Measurements from ENCODE around the gene PARD3.

The PARD3 gene

DNA sequence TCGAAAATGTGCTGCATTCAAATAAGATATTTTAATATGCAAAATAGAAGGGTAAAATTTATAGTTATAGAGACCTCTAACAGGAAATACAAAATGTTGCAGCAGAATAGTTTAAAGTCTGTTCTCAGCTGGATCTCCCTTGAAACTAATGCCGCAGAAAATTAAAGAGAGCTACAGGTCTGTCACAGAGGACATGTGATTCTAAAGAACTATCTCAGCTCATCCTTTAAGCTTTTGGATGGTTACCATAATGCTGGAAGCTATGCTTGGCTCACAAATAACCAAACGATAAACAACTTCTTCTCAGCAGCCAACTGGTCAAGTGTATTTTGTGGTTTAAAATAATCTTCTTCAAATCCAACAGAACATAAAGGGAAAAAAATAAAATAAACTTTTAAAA lies 353.0 kb downstream of the PARD3 start:
- H3K9ac ChIP-seq: no peak overlapping the region
- H3K27me3 ChIP-seq (ENCODE audit: insufficient read depth, low read depth): no peaks in the 10 kb centered on the region
- H3K36me3 ChIP-seq (ENCODE audit: insufficient read depth): no peaks in the 10 kb centered on the region
- no peaks in the 10 kb centered on the region for H4K20me1 ChIP-seq (ENCODE audit: insufficient read depth)
- H3K79me2 ChIP-seq (ENCODE audit: insufficient read depth, low read depth): no peaks in the 10 kb centered on the region
- H3K4me3 ChIP-seq (IDR thresholded peaks at IDR 0.05; ENCODE audit: insufficient read depth, low read depth, low read length): no peak overlapping the region
- no peak overlapping the region for H2AFZ ChIP-seq (ENCODE audit: low read depth)
- no peak overlapping the region for H3K4me2 ChIP-seq
- H3K27ac ChIP-seq: no peak overlapping the region
- TF ChIP-seq, protein P1, sequence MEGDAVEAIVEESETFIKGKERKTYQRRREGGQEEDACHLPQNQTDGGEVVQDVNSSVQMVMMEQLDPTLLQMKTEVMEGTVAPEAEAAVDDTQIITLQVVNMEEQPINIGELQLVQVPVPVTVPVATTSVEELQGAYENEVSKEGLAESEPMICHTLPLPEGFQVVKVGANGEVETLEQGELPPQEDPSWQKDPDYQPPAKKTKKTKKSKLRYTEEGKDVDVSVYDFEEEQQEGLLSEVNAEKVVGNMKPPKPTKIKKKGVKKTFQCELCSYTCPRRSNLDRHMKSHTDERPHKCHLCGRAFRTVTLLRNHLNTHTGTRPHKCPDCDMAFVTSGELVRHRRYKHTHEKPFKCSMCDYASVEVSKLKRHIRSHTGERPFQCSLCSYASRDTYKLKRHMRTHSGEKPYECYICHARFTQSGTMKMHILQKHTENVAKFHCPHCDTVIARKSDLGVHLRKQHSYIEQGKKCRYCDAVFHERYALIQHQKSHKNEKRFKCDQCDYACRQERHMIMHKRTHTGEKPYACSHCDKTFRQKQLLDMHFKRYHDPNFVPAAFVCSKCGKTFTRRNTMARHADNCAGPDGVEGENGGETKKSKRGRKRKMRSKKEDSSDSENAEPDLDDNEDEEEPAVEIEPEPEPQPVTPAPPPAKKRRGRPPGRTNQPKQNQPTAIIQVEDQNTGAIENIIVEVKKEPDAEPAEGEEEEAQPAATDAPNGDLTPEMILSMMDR (conservative IDR thresholded peaks at IDR 0.05; ENCODE audit: low read depth, low read length): no peak
- no peaks in the 10 kb centered on the region for H3K4me1 ChIP-seq (ENCODE audit: low read depth, poor library complexity, severe bottlenecking)

DNA sequence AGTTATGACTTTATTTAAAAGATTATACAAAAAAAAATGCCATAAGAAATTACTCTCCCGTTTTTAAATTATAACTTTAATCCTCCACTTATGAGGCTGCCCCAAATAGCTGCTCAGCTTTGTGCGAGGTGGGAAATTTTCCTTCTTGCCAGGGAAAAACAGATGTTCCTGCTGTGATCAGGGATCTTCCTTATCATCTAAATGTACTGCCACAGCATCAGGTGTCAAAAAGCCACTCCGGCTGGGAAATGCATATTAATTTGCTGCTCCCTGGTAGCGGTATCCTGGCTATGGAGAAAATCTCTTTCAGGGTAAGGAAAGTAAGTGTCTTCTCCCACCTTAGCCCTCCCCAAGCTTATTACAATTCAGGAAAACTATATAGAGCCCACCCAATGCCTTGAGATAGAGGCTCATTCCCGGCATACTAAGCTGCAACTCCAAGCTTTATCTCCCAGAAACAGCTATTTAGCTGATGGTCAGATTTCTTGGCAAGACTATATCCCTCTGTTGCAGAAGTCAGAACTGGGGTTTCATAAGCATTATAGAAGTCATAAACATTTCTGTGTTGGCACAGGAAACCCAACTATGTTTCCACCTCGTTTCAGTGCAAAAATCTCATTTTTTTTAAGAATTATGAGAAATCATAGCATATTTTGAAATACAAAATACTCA lies 360.4 kb downstream of the PARD3 start:
- no peaks in the 10 kb centered on the region for H3K4me1 ChIP-seq (ENCODE audit: low read depth, poor library complexity, severe bottlenecking)
- TF ChIP-seq, protein P1 (conservative IDR thresholded peaks at IDR 0.05; ENCODE audit: low read depth, low read length): no peak
- H4K20me1 ChIP-seq (ENCODE audit: insufficient read depth): no peaks in the 10 kb centered on the region
- H2AFZ ChIP-seq (ENCODE audit: low read depth): no peak overlapping the region
- H3K9ac ChIP-seq: no peak overlapping the region
- H3K36me3 ChIP-seq (ENCODE audit: insufficient read depth): no peaks in the 10 kb centered on the region
- H3K79me2 ChIP-seq (ENCODE audit: insufficient read depth, low read depth): no peaks in the 10 kb centered on the region
- H3K4me3 ChIP-seq (IDR thresholded peaks at IDR 0.05; ENCODE audit: insufficient read depth, low read depth, low read length): no peak overlapping the region
- H3K27ac ChIP-seq: no peak overlapping the region
- H3K27me3 ChIP-seq (ENCODE audit: insufficient read depth, low read depth): no peaks in the 10 kb centered on the region
- no peak overlapping the region for H3K4me2 ChIP-seq

DNA sequence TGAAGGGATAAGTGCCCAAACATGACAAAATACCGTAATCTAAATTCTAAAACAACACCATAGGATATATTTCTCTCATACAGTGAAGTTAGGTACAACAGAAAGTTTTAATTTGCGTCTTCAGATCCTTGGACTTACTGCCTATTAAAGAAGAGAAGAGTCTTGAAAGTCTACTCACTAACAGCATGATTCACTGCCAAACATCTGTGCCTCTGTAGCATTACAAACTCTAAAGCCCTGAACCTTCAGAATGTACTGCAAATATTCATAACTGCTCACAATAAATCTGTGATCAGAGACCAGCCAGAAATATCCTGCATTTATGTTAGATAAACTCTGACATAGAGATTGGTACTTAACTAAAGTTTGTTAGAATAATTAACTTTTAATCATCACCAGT lies 365.3 kb downstream of the PARD3 start:
- no peak overlapping the region for H2AFZ ChIP-seq (ENCODE audit: low read depth)
- H3K4me3 ChIP-seq (IDR thresholded peaks at IDR 0.05; ENCODE audit: insufficient read depth, low read depth, low read length): no peak overlapping the region
- no peaks in the 10 kb centered on the region for H3K36me3 ChIP-seq (ENCODE audit: insufficient read depth)
- no peaks in the 10 kb centered on the region for H4K20me1 ChIP-seq (ENCODE audit: insufficient read depth)
- no peaks in the 10 kb centered on the region for H3K79me2 ChIP-seq (ENCODE audit: insufficient read depth, low read depth)
- no peak overlapping the region for H3K4me2 ChIP-seq
- peaks cover 13% of the 10 kb centered on the region for H3K4me1 ChIP-seq (ENCODE audit: low read depth, poor library complexity, severe bottlenecking)
- H3K27me3 ChIP-seq (ENCODE audit: insufficient read depth, low read depth): no peaks in the 10 kb centered on the region
- no peak overlapping the region for H3K27ac ChIP-seq
- TF ChIP-seq, protein P1 (conservative IDR thresholded peaks at IDR 0.05; ENCODE audit: low read depth, low read length): no peak
- no peak overlapping the region for H3K9ac ChIP-seq

DNA sequence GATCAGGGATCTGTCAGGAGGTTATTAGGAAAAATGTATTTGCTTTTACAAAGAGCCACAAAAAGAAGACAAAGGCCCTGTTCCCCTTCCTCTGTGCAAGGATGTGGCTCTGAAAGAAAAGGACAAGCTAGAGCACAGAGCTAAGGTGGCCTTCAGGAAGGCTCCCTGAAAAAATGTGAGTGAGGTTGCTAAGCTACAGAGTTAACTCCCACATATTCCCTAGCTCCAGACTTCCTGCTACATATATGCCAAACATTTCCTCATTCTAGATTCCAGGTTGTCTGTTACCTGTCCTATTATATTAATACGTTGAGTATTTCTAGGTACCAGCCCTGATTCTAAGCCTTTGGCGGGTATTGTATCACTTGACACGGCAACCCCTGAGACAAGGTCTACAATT lies 369.0 kb downstream of the PARD3 start:
- Histone ChIP-seq H3K27me3 (ENCODE audit: insufficient read depth, low read depth) (no peaks in the 10 kb centered on the region), H3K4me3 (IDR thresholded peaks at IDR 0.05; ENCODE audit: insufficient read depth, low read depth, low read length) (no peak overlapping the region), H3K36me3 (ENCODE audit: insufficient read depth) (no peaks in the 10 kb centered on the region), H2AFZ (ENCODE audit: low read depth) (no peak overlapping the region), H3K9ac (no peak overlapping the region), H3K79me2 (ENCODE audit: insufficient read depth, low read depth) (no peaks in the 10 kb centered on the region), H4K20me1 (ENCODE audit: insufficient read depth) (no peaks in the 10 kb centered on the region), H3K4me2 (no peak overlapping the region), H3K4me1 (ENCODE audit: low read depth, poor library complexity, severe bottlenecking) (peaks cover 13% of the 10 kb centered on the region), H3K27ac (no peak overlapping the region)
- TF ChIP-seq, protein P1 (conservative IDR thresholded peaks at IDR 0.05; ENCODE audit: low read depth, low read length): no peak

Data from KMS-11 (cell line).